Measurements from ENCODE around the gene MSRB3.
"Not testable (repeated sequence)": the region's sequence is repeated elsewhere in the genome, so short reads cannot be mapped to it uniquely, and the experiment has no call there.

The MSRB3 gene

DNA sequence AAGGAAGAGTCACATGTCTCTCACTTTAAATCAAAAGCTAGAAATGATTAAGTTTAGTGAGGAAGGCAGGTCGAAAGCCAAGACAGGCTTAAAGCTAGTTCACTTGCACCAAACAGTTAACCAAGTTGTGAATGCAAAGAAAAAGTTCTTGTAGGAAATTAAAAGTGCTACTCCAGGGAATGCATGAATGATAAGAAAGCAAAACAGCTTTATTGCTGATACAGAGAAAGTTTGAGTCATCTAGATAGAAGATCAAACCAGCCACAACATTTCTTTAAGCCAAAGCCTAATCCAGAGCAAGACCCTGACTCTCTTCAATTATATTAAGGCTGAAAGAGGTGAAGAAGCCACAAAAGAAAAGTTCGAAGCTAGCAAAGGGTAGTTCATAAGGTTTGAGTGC, 193.6 kb downstream of the MSRB3 start:
- no peak for DNase-seq (ENCODE audit: low spot score)
- no peaks in the 10 kb centered on the region for H3K27me3 Mint-ChIP-seq (ENCODE audit: low read depth)
- H3K4me3 Mint-ChIP-seq, result no peak overlapping the region
- no peaks in the 10 kb centered on the region for H3K4me1 Mint-ChIP-seq (ENCODE audit: low read depth)
- no peak overlapping the region for H3K27ac Mint-ChIP-seq
- no peaks in the 10 kb centered on the region for H3K36me3 Mint-ChIP-seq (ENCODE audit: low read depth)
- H3K9me3 Mint-ChIP-seq, result no peaks in the 10 kb centered on the region

DNA sequence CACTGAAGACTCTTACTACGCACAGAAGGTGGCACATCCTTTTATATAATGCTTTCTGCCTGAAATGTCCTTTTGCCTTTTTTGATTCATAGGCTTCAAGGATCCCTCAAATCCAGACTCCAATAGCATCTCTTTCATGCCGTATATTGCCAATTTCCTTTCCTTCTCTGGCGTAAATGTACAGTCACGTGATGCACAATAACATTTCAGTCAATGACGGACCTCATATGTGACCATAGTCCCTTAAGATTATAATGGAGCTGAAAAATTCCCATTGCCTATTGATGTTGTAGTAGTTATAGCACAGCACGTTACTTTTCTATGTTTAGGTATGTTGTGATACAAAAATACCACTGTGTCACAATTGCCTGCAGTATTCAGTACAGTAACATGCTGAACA, 196.3 kb downstream of the MSRB3 start:
- Mint-ChIP-seq H3K36me3 (ENCODE audit: low read depth) (no peaks in the 10 kb centered on the region), H3K27ac (no peak overlapping the region), H3K4me3 (no peak overlapping the region), H3K9me3 (no peaks in the 10 kb centered on the region), H3K4me1 (ENCODE audit: low read depth) (no peaks in the 10 kb centered on the region), H3K27me3 (ENCODE audit: low read depth) (no peaks in the 10 kb centered on the region)
- no peak for DNase-seq (ENCODE audit: low spot score)

DNA sequence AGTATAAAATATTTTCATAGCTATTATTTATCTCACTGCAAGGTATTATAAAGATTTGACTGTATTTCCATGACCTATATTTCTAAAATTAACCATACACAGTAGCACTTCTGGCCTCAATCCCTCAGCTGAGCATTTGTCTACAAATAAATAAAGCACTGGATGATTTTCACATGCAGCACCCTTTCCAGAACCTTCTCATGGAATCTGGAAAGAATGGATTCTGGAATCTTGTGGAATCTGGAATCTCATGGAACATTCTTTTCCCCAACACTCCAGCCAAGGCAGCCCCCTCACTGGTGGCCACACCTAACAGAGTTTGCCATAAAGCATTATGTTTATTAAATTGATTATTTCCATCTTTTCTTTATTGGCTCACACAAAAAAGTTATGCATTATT, 199.2 kb downstream of the MSRB3 start:
- Mint-ChIP-seq H3K9me3 (peaks cover 2% of the 10 kb centered on the region), H3K27me3 (ENCODE audit: low read depth) (no peaks in the 10 kb centered on the region), H3K36me3 (ENCODE audit: low read depth) (no peaks in the 10 kb centered on the region), H3K4me1 (ENCODE audit: low read depth) (no peaks in the 10 kb centered on the region), H3K27ac (no peak overlapping the region), H3K4me3 (no peak overlapping the region)
- no peak for DNase-seq (ENCODE audit: low spot score)

DNA sequence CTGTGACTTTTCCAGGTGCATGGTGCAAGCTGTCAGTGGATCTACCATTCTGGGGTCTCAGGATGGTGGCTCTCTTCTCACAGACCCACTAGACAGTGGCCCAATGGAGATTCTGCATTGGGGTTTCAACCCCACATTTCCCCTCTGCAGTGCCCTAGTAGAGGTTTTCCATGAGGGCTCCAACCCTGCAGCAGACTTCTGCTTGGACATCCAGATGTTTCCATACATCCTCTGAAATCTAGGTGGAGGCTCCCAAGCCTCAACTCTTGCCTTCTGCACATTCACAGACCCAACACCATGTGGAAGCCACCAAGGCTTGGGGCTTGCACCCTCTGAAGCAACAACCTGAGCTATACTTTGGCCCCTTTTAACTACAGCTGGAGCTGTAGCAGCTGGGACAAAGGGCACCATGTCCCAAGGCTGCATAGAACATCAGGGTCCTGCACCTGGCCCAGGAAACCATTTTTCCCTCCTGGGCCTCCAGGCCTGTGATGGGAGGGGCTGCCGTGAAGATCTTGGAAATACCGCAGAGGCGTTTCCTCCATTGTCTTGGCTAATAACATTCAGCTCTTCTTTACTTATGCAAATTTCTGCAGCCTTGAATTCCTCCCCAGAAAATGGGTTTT, 205.5 kb downstream of the MSRB3 start:
- H3K27me3 Mint-ChIP-seq (ENCODE audit: low read depth); DNase-seq (ENCODE audit: low spot score); H3K27ac Mint-ChIP-seq; H3K4me1 Mint-ChIP-seq (ENCODE audit: low read depth); H3K36me3 Mint-ChIP-seq (ENCODE audit: low read depth); H3K4me3 Mint-ChIP-seq: not testable (repeated sequence)
- peaks cover 28% of the 10 kb centered on the region for H3K9me3 Mint-ChIP-seq

DNA sequence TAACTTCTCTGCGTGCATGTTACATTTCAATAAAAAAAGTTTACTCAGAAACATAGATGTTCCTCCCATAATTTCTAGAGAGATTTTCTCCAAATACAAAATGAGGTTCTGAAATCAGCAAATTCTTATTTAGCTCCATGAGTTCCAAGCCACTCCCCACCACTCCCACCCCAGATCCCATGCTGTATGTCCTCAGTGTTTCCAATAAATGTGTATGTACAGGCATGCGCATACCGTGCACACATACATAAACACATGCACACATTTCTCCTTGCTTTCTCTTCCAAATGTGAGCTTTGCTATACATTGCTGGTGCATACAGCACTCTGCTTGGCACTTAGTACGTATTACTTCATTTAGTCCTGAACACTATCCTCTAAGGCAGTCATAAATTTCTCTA, 209.7 kb downstream of the MSRB3 start:
- H3K9me3 Mint-ChIP-seq, result peaks cover 21% of the 10 kb centered on the region
- H3K4me3 Mint-ChIP-seq, result no peak overlapping the region
- H3K27ac Mint-ChIP-seq, result no peak overlapping the region
- DNase-seq (ENCODE audit: low spot score), result no peak
- H3K27me3 Mint-ChIP-seq (ENCODE audit: low read depth), result no peaks in the 10 kb centered on the region
- H3K36me3 Mint-ChIP-seq (ENCODE audit: low read depth), result no peaks in the 10 kb centered on the region
- no peaks in the 10 kb centered on the region for H3K4me1 Mint-ChIP-seq (ENCODE audit: low read depth)

DNA sequence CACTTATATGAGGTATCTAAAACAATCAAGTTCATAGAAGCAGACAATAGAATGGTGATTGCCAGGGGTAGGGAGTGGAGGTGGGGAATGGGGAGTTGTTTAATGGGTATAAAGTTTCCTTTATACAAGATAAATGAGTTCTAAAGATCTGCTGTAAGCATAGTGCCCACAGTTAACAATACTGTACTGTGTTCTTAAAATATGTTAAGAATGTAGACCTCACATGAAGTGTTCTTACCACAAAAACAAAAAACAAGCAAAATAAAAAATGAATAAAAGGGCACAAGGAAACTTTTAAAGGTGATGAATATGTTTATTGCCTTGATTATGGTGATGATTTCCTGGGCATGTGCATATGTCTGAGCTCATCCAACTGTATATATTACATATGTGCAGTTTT, 211.8 kb downstream of the MSRB3 start:
- H3K4me1 Mint-ChIP-seq (ENCODE audit: low read depth), result no peaks in the 10 kb centered on the region
- DNase-seq (ENCODE audit: low spot score), result no peak
- no peak overlapping the region for H3K27ac Mint-ChIP-seq
- no peak overlapping the region for H3K4me3 Mint-ChIP-seq
- H3K9me3 Mint-ChIP-seq, result peaks cover 8% of the 10 kb centered on the region
- H3K27me3 Mint-ChIP-seq (ENCODE audit: low read depth), result no peaks in the 10 kb centered on the region
- H3K36me3 Mint-ChIP-seq (ENCODE audit: low read depth), result no peaks in the 10 kb centered on the region

DNA sequence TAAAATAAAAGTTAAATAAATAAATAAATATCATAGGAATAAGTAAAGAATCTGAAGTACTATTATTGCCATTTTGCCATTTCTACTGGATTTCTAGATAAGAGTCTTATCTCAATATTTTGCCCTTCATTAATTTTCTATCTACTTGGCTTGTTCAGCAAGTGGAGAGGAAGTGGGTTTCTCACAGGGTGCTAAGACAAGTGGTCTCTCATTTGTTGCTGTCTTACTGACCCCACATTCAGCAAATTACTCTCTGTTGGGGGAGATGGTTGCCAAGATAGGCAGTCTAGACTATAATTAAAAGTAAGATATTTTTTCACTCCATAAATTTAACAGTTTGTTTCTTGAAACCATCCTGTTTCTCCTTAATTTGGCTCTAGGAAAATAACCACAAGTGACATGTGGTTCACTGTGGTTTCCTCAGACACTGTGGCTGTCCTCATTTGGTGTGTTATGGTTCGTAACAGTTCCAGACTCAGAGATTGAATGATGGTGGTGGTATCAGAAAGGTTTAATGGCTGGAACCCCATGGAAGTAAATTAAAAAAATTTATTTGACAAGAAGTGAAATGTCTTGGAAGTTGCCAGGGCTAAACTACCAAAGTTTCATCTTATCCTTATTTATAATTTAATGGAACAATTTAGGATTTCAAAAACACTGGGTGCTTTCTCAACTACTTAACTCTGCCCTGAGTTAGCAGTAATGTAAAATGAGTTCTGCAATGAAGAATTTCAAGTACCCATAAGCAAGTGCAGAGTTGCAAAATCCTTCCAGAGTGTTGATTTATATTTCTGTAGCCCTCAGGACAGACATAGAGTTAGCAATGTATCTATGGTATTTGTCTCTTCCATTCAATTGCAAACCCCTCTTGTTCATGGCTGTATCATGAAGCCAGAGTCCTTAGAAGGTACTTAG, 214.8 kb downstream of the MSRB3 start:
- no peaks in the 10 kb centered on the region for H3K4me1 Mint-ChIP-seq (ENCODE audit: low read depth)
- no peak overlapping the region for H3K4me3 Mint-ChIP-seq
- H3K36me3 Mint-ChIP-seq (ENCODE audit: low read depth), result no peaks in the 10 kb centered on the region
- no peaks in the 10 kb centered on the region for H3K9me3 Mint-ChIP-seq
- H3K27me3 Mint-ChIP-seq (ENCODE audit: low read depth), result no peaks in the 10 kb centered on the region
- DNase-seq (ENCODE audit: low spot score), result no peak
- H3K27ac Mint-ChIP-seq, result no peak overlapping the region

DNA sequence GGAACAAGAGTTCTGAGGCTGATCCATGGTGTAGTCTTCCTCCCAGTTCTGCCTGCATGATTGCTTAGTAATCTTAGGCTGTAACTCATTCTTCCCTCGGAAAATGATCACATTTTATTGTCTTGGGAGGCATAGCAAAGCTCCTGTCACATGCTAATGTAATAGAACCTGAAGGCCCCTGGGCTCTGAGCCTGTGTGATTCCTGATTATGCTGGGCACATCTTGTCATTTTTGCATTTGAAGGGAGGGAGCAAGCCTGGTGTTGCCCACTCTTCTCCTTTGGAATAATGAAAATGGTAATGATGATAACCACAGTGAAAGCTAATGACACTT, 215.4 kb downstream of the MSRB3 start:
- Mint-ChIP-seq H3K27ac (no peak overlapping the region), H3K4me3 (no peak overlapping the region), H3K27me3 (ENCODE audit: low read depth) (no peaks in the 10 kb centered on the region), H3K9me3 (no peaks in the 10 kb centered on the region), H3K4me1 (ENCODE audit: low read depth) (no peaks in the 10 kb centered on the region), H3K36me3 (ENCODE audit: low read depth) (no peaks in the 10 kb centered on the region)
- no peak for DNase-seq (ENCODE audit: low spot score)

DNA sequence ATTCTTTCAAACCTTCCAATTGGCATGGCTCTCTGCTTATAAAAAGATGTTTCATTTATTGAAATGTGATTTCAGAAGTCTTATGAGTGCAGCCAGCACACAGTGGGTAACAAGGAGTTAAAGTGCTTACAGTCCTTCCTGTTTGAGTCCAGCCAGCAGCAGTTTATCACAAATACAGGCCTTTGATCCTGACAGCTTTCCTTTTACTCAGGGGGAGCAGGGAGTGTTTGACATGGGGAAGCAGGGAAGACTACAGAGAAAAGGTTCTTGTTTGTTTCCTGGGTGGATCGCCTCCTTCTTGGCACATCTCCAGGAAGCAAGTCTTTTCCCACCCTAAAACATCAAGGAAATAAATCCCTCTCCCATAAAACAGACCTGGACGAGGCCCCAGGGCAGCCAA, 216.1 kb downstream of the MSRB3 start:
- H3K27ac Mint-ChIP-seq, result no peak overlapping the region
- no peaks in the 10 kb centered on the region for H3K36me3 Mint-ChIP-seq (ENCODE audit: low read depth)
- H3K9me3 Mint-ChIP-seq, result no peaks in the 10 kb centered on the region
- no peak for DNase-seq (ENCODE audit: low spot score)
- no peak overlapping the region for H3K4me3 Mint-ChIP-seq
- H3K4me1 Mint-ChIP-seq (ENCODE audit: low read depth), result no peaks in the 10 kb centered on the region
- no peaks in the 10 kb centered on the region for H3K27me3 Mint-ChIP-seq (ENCODE audit: low read depth)

DNA sequence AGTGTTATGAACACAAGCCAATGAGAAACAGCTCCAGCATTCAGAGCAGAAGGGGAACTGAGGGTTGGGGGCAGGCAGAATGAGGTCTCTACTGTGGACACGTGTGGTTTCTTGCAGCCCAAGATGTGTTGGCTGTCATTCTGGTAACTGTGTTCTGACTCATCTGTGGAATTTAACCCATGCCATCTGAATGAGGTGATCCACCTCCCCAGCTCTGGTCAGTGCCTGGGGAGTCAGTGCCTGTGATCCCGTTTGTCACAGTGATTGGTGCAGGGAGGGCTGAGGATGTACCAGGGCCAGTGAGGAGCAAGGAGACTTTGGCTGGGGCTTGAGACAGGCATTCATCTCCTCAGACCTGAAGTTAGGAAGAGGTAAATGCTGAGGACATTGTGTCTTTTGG, 216.8 kb downstream of the MSRB3 start:
- Mint-ChIP-seq H3K4me3 (no peak overlapping the region), H3K36me3 (ENCODE audit: low read depth) (no peaks in the 10 kb centered on the region), H3K27ac (no peak overlapping the region), H3K27me3 (ENCODE audit: low read depth) (no peaks in the 10 kb centered on the region), H3K9me3 (no peaks in the 10 kb centered on the region), H3K4me1 (ENCODE audit: low read depth) (no peaks in the 10 kb centered on the region)
- no peak for DNase-seq (ENCODE audit: low spot score)

DNA sequence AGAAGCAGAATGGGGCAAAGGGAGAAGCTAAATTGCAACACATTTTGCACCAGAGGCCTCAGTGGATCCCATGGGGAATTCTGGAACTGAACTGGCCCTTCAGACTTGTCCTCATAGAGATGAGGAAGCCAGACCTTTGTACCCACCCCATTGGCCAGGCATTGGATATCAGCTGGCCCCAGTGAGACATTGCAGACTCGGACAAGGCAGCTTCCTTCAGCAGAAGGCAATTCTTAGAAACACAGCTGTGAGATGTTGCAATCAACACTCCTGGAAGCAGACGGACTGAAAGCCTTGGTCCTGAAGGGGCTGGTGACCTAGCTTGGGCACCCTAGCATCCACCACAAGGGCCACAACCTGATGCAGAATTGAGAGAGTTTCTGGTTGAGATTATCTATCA, 218.1 kb downstream of the MSRB3 start:
- Mint-ChIP-seq H3K27me3 (ENCODE audit: low read depth) (no peaks in the 10 kb centered on the region), H3K9me3 (no peaks in the 10 kb centered on the region), H3K36me3 (ENCODE audit: low read depth) (no peaks in the 10 kb centered on the region)

DNA sequence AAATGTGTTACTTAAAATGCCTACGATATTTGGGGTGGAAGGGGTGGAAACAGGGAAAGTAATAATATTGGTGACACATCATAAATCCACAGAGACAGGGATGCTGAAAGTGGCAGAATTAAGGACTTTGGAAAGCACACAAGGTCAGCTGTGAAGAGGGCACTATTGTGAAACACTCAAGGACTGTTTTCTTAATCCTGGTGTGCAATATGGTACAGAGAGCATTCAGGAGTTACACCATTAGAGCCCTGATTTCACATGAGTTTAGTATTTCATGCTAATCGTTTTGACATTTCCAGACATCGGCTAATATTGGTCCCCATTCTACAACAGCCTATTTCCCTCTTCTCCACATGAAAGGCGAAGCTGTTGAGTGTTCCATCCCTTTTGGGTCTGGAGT, 219.2 kb downstream of the MSRB3 start:
- Mint-ChIP-seq H3K4me3 (no peak overlapping the region), H3K27me3 (ENCODE audit: low read depth) (no peaks in the 10 kb centered on the region), H3K9me3 (no peaks in the 10 kb centered on the region), H3K36me3 (ENCODE audit: low read depth) (no peaks in the 10 kb centered on the region), H3K4me1 (ENCODE audit: low read depth) (no peaks in the 10 kb centered on the region), H3K27ac (no peak overlapping the region)
- no peak for DNase-seq (ENCODE audit: low spot score)

More for the DNA sequence above, 218.1 kb downstream of the MSRB3 start:
- Mint-ChIP-seq H3K4me3 (no peak overlapping the region), H3K27ac (no peak overlapping the region), H3K4me1 (ENCODE audit: low read depth) (no peaks in the 10 kb centered on the region)
- no peak for DNase-seq (ENCODE audit: low spot score)

DNA sequence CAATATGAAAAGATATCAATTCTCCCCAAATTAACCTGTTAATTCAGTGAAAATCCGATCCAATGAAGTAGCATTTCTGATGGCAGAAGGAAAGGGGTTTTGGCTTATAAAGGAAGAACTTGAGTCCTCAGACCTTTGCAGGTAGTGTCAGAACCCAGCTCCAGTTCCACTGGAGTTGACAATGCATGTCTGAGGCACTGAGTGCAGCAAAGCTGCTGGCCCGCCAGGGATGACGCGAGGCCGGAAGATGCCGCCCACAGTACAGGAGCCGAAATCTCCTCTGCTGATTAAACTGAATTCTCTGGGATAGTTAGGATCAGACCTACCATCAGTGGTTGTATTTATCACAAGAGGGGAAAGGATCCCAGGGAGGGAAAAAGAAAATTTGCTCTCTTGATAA, 220.7 kb downstream of the MSRB3 start:
- Mint-ChIP-seq H3K27me3 (ENCODE audit: low read depth) (no peaks in the 10 kb centered on the region), H3K36me3 (ENCODE audit: low read depth) (no peaks in the 10 kb centered on the region)

DNA sequence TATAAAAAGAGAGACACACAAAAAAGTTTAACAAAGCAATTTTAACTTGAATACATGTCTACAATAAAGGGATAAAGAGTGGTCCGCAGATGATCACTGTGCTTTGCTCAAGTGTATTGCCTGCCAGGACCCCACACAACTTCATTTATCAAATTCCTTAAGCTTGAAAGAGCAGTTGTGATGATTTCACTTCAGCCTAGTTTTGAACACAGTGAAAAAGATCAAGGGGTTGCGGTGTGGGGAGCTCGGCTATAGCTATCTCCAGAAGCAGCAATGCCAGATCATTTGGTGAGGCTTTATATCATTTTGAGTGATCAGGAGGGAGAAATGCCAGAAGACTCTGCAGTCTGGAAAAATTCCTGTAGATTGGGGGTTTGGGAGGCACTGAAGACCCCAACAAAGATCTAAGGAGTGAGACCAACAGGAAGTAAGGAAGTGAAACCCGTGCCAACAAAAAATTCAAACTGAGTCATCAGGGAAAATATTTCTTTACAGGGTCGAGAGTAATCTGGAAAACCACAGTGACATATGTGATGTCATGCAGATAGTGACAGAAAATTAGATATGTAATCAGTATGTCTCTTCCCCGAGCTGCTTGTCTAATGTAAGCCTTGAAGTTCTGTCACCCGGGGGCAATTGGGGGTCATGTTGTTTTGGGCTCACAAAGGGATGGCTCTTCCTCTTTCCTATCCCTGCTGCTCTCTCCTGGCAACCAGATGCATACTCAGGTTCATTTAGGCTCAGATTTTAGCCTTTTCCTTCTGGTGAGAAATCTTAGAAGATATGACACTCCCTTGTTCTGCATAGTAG, 221.8 kb downstream of the MSRB3 start:
- no peak for DNase-seq (ENCODE audit: low spot score)
- Mint-ChIP-seq H3K4me3 (no peak overlapping the region), H3K4me1 (ENCODE audit: low read depth) (no peaks in the 10 kb centered on the region), H3K27me3 (ENCODE audit: low read depth) (no peaks in the 10 kb centered on the region), H3K27ac (no peak overlapping the region), H3K9me3 (no peaks in the 10 kb centered on the region), H3K36me3 (ENCODE audit: low read depth) (no peaks in the 10 kb centered on the region)

More for the DNA sequence above, 220.7 kb downstream of the MSRB3 start:
- Mint-ChIP-seq H3K4me1 (ENCODE audit: low read depth) (no peaks in the 10 kb centered on the region), H3K27ac (no peak overlapping the region), H3K9me3 (no peaks in the 10 kb centered on the region), H3K4me3 (no peak overlapping the region)
- no peak for DNase-seq (ENCODE audit: low spot score)

All from T-helper 2 cell treated with Interferon-gamma antibody and Interleukin-4, amounts not matched to agents 5 μg/mL and 100 μg/mL, for 36 hours (primary cell).